Fibroblast of peridontal ligament (primary cell): ENCODE results near the gene IGFBP4.
"Not testable (repeated sequence)": the region's sequence is repeated elsewhere in the genome, so short reads cannot be mapped to it uniquely, and the experiment has no call there.

Source experiments
- DNase-seq: peaks from one replicate; pipeline ENCODE4 v3.0.0-alpha.2; 2010; ENCODE audit errors: extremely low read depth

The IGFBP4 gene

DNA sequence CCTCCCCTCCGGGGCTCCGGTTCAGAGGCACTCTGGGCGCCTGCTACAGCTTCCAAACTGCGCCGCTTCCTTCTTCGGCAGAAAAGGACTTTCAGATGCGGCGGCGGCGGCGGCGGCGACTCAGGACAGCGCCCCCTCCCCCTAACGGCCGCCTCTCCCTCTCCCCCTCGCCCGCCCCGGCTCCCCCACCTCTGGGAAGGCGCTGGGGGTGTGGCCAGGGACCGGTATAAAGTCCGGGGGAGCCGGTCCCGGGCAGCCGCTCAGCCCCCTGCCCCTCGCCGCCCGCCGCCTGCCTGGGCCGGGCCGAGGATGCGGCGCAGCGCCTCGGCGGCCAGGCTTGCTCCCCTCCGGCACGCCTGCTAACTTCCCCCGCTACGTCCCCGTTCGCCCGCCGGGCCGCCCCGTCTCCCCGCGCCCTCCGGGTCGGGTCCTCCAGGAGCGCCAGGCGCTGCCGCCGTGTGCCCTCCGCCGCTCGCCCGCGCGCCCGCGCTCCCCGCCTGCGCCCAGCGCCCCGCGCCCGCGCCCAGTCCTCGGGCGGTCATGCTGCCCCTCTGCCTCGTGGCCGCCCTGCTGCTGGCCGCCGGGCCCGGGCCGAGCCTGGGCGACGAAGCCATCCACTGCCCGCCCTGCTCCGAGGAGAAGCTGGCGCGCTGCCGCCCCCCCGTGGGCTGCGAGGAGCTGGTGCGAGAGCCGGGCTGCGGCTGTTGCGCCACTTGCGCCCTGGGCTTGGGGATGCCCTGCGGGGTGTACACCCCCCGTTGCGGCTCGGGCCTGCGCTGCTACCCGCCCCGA is at the start of gene IGFBP4:
Gene IGFBP4 (plus strand): TSS at position 255 of the 792 bp plus-strand sequence. CDS start 286 bp downstream, at position 541.
- peak; percentile 68 for DNase-seq

- DNase-seq = peak; percentile 87
These were observed 44.1 kb upstream of the IGFBP4 start for GRCh38 chr17:40399185-40399584.

- no peak for DNase-seq
These were observed 40.6 kb upstream of the IGFBP4 start for GRCh38 chr17:40402668-40403067.

DNA sequence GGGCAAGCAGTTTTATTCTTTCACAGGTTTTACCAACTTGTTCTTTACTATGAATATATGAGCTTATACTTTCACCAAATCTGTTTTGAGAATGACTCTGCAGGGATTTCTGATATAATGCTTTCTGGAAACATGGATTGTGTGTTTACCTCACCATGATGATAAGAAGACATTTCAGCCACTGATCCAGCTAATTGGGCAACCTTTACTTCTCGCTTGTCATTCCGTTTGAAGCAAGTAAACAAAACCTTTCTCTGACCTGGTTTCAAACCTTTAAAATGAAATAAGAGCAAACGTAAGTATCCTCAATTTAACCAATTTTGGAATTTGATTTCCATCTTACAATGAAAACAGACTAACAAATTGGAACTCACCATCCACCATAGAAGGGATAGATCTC is 39.2 kb upstream of the IGFBP4 start:
- no peak for DNase-seq

DNA sequence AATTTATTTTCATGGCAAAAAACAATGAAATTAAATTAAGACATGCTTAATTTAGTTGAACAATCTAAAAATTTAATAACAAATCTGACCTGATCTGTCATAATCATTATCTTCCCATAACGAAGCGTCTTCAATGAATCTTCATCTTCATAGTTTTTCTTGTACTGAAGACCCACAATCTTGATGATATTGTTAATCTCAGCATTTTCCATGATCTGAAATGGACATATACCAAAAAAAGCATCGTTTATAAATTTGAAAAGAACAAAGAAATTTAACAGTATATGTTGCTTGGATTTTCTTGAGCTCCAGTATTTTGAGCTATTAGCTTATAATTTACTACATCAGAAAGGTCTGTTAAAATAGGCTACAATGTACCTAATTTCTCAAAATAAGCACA is 35.8 kb upstream of the IGFBP4 start:
- DNase-seq = no peak

DNA sequence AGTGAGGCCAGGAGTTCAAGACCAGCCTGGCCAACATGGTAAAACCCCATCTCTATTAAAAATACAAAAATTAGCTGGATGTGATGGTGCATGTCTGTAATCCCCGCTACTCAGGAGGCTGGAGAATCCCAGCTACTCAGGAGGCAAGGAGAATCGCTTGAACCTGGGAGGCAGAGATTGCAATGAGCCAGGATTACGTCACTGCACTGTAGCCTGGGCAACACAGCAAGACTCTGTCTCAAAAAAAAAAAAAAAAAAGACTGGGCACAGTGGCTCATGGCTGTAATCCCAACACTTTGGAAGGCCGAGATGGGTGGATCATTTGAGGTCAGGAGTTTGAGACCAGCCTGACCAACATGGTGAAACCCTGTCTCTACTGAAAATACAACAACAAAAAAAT is 33.7 kb upstream of the IGFBP4 start:
- DNase-seq = not testable (repeated sequence)

- no peak for DNase-seq
These were observed 33.2 kb upstream of the IGFBP4 start for GRCh38 chr17:40410082-40410481.

DNA sequence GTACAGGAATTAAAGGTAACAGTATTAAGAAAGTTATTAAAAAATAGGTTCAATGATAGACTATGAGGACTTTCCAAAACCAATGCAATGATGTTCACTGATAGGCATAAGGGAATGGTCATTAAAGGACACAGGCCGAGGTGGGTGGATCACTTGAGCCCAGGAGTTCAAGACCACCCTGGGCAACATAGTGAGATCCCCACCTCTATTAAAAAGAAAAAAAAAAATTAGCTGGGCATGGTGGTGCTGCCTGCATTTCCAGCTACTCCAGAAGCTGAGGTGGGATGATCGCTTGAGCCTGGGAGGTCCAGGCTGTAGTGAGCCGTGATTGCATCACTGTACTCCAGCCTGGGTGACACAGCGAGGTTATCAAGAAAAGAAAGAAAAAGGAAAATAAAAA is 31.4 kb upstream of the IGFBP4 start:
- DNase-seq = no peak

DNA sequence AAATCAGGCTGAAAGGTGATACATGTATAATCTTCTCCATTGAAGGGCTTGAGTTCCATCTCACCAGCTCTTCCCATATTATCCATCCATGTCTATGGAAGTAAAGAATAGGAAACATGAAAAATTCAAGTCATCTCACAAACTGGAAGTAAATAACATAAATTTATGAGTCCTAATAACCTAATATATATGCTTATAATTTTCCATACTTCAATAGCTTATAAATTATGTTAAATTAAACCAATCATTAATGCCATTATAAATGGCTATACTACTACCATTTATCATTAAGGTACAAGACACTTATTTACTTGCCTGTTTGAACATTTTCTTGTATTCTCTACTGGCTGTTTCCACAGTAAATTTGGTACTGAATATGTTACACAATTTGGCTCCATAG is 30.4 kb upstream of the IGFBP4 start:
- DNase-seq = no peak

DNA sequence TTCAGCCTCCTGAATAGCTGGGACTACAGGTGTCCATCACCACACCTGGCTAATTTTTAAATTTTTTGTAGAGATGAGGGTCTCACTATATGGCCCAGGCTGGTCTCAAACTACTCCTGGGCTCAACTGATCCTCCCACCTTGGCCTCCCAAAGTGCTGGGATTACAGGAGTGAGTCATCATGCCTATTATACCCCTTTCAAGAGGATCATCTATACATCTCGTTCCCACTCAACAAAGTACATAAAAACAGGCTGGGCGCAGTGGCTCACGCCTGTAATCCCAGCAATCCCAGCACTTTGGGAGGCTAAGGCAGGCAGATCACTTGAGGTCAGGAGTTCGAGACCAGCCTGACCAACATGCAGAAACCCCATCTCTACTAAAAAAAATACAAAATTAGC is 28.9 kb upstream of the IGFBP4 start:
- not testable (repeated sequence) for DNase-seq

- DNase-seq = peak; percentile 81
These were observed 27.9 kb upstream of the IGFBP4 start for GRCh38 chr17:40415390-40415789.

GRCh38 chr17:40416671-40417070 is 26.6 kb upstream of the IGFBP4 start:
- DNase-seq = no peak

DNA sequence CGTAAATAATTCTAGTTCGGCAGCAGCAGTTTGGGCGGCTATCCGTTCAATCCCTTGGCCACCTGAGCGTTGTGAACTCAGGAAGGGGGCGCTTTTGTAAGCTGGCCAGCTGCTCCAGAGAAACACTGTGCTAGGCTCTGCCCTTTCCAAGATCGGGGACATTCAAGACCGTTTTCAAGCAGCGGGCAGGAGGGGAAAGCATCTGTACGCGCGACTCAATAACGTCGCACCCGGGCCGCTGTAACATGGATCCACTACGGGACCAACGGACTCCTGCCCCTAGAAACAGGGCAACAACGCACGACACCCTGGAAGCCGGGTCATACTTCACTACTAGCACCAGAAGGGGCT is 26.0 kb upstream of the IGFBP4 start:
- no peak for DNase-seq

- peak; percentile 100 for DNase-seq
These were observed 25.4 kb upstream of the IGFBP4 start, which contains the start of gene TOP2A for GRCh38 chr17:40417609-40418427. TOP2A (minus strand) TSS chr17:40417896; CDS start chr17:40417791, 105 bp downstream.

DNA sequence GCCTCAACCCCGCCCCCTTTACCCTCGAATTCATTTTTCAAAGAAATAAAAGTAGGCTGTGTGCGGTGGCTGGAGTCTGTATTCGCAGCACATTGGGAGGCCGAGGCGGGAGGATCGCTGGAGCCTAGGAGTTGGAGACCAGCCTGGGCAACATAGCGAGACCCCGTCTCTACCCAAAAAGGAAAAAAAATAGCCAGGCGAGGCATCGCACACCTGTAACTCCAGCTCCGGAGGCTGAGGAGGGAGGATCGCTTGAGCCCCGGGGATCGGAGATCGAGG is 24.9 kb upstream of the IGFBP4 start:
- no peak for DNase-seq

DNA sequence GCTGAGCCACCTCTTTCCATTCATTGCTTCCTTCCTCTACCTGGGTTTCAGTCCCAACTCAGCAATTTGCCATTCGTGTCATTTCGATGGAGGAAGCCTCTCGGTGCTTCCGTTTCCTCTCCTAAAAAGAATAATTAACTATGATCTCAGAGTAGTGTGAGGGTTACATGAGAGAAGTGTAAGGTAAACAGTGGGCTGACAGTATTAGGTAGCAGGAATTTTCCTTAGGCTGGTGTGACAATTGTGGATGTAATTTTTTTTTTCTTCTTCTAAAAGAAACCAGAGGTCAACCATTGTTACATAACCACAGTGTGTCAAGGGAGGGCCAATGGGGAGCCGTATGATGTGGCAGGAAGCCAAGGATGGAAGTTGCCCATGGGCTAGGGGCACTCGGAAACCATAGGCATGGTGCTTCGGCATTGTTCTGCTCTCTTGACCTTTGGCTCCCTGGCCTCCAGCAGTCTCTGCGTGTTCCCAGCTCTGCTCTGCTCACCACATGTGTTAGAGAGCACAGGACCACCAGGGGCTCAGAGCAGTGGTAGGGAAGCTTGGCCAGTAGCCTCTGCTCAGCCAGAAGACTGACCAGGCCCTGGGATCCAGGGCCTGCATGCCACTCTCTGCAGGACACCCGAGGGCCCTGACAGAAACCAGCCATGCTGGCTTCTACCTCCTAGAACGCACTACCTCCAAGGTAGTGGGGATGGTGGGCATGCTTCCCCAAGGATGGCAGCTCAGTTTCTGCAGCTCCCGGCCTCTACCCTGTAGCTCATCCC is 23.5 kb upstream of the IGFBP4 start:
- DNase-seq = no peak

DNA sequence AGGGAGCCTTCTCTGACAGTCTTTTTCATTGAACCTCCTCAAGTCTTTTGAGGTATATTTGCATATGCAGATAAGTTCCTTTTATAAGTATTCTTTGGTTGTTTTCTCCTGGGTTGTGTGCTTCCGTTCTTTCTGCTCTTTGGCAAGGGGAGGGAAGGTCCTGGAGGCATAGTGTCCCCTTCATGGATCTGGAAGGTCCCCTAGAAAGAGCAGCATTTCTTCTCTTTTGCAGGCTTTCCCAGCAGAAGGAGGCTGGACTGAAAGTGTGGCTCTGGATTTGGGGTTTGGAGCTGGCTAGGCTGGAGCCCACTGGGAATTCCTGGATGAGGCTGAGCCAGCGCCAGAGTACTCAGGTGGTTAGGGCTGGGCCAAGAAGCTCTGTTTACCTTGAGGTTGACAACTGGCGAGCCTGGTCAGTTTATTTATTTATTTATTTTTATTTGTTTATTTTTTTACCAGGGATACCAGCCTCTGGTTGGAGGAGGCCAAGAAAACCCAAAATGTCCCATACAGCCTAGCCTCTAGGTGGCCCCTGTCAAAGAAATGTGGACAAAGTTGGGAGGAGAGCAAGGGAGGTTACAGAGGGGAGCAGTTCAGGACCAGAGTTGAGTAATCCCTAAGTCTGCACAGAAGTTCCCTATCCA is 20.1 kb upstream of the IGFBP4 start:
- DNase-seq = no peak

- DNase-seq = no peak
These were observed 17.5 kb upstream of the IGFBP4 start for GRCh38 chr17:40425741-40426140.

GRCh38 chr17:40427002-40427491 is 16.2 kb upstream of the IGFBP4 start:
- DNase-seq = no peak

DNA sequence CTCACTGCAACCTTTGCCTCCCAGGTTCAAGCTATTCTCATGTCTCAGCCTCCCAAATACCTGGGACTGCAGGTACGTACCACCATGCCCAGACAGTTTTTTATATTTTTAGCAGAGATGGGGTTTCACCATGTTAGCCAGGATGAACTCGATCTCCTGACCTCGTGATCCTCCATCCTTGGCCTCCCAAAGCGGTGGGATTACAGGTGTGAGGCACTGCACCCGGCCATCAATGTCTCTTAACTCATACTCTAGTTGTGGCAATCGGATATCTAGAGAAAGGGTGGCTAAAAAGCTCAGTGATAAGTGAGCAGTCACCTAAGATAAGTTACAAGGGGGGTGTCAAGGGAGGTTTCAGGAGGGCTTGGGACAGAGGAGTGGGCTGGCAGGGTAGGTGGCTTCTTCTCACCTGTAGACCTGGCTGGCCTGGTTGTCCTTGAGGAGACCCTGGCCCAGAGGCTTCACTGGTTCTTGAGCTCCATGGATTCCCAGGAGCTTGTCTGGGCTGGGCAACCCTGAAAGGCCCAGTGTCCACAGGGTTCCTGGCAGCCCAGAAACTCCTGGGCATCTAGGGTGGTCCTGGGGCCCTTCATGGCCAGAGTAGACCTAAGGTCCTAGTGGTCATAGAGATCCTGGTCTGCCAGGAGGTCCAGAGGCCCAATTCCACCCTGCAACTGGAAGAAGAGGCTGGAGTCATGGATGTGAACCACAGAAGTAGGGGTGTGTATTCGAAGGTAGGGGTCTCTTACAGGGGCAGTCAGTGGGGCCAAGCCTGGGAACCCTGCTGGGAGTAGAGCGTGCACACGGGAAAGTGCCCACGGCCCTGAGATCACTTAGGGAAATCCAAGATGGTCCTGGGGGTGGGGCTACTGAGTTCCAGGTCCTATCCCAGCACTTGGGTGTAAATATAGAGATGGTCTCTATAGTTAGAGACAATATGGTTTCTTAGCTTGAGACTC is 12.7 kb upstream of the IGFBP4 start:
- DNase-seq = no peak

DNA sequence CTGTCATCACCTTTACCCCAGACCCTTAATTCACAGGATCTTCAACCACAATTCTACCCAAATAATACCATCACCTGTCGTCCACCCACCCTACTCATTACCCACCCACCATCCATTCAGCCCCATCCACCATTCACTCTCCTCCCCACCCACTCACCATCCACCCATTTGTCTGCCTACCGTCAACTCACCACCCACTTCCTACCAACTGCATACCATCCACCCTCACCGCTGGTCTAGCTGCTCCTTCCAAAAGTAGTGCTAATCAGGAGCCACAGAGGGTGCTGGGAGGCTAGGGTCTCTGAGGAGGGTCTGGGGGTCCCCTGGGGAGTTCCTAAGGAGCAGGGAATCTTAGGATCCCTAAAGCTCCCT is 12.0 kb upstream of the IGFBP4 start:
- DNase-seq = no peak
